NCI-H2081 (cell line): ENCODE measurements around the gene ABHD1.
"Not testable (repeated sequence)": the region's sequence is repeated elsewhere in the genome, so short reads cannot be mapped to it uniquely, and the experiment has no call there.

Source experiments
- DNase-seq, 2 experiments: peaks; one replicate each; lab custom pipeline; 2025; lab: John Stamatoyannopoulos, UW

ABHD1 gene

GRCh38 chr2:27170581-27171337, 47.1 kb downstream of the ABHD1 start:
- no peak for DNase-seq

GRCh38 chr2:27171351-27171848, 47.8 kb downstream of the ABHD1 start:
- peak; percentile 12 to 34 for DNase-seq

- no peak for DNase-seq
Measured at GRCh38 chr2:27174638-27175037, 51.0 kb downstream of the ABHD1 start.

- DNase-seq: no peak
Measured at GRCh38 chr2:27175330-27175729, 51.7 kb downstream of the ABHD1 start.

GRCh38 chr2:27175781-27176180, 52.2 kb downstream of the ABHD1 start:
- not testable (repeated sequence) for DNase-seq

- no peak for DNase-seq
Measured at GRCh38 chr2:27177441-27178351, 54.1 kb downstream of the ABHD1 start.

GRCh38 chr2:27178469-27178868, 54.9 kb downstream of the ABHD1 start:
- DNase-seq: no peak

- DNase-seq: no peak
Measured at GRCh38 chr2:27179344-27180000, 55.9 kb downstream of the ABHD1 start.
